ENCODE data around the gene MTREX. TPM values are rescaled to one million over a fixed set of nuclear protein-coding genes. Genes with fewer than 3 reads are reported as not detected.

MTREX gene
- total and polyA plus RNA-seq, 7 experiments from 2014 or later = 29.6 to 83.7 (median 64.1) TPM

- DNase-seq (no peak), ATAC-seq (no peak)
- intact Hi-C loops (cut with micrococcal nuclease) = no loop called here
- Histone ChIP-seq H3K27ac (ENCODE audit: low read depth, low read length) (no peak overlapping the region), H3K9me3 (ENCODE audit: control insufficient read depth in 2 of 3, low read length in 3 of 3) (no peaks in the 10 kb centered on the region), H3K4me3 (ENCODE audit: low read length) (no peak overlapping the region), H3K36me3 (ENCODE audit: control insufficient read depth in 2 of 3, insufficient read depth in 3 of 3, low read length in 3 of 3) (peaks cover 7 to 57% (median 29%) of the 10 kb centered on the region in 3 experiments), H3K27me3 (ENCODE audit: control insufficient read depth in 2 of 2, insufficient read depth in 2 of 2, low read length in 2 of 2) (no peaks in the 10 kb centered on the region), H3K4me1 (ENCODE audit: control insufficient read depth in 2 of 2, insufficient read depth in 2 of 2, low read length in 2 of 2) (no peaks in the 10 kb centered on the region)
- no peak overlapping the region for H3K27ac Mint-ChIP-seq
- peaks cover 0 to 2% (median 0%) of the 10 kb centered on the region in 11 donors for H3K9me3 Mint-ChIP-seq
- CTCF ChIA-PET = no interaction called here
- H3K4me3 Mint-ChIP-seq = no peak overlapping the region
- H3K27me3 Mint-ChIP-seq = no peaks in the 10 kb centered on the region
- no peaks in the 10 kb centered on the region for H3K4me1 Mint-ChIP-seq
- POLR2A ChIA-PET = no interaction called here
- H3K36me3 Mint-ChIP-seq = peaks cover 26 to 73% (median 50%) of the 10 kb centered on the region in 5 donors
These were observed 16.8 kb upstream of the MTREX start for GRCh38 chr5:55290991-55291390.

GRCh38 chr5:55294935-55295334, 12.9 kb upstream of the MTREX start:
- Histone ChIP-seq H3K4me3 (ENCODE audit: low read length) (no peak overlapping the region), H3K36me3 (ENCODE audit: control insufficient read depth in 2 of 3, insufficient read depth in 3 of 3, low read length in 3 of 3) (peaks cover 3 to 46% (median 18%) of the 10 kb centered on the region in 3 experiments), H3K27ac (ENCODE audit: low read depth, low read length) (no peak overlapping the region), H3K27me3 (ENCODE audit: control insufficient read depth in 2 of 2, insufficient read depth in 2 of 2, low read length in 2 of 2) (no peaks in the 10 kb centered on the region), H3K4me1 (ENCODE audit: control insufficient read depth in 2 of 2, insufficient read depth in 2 of 2, low read length in 2 of 2) (no peaks in the 10 kb centered on the region), H3K9me3 (ENCODE audit: control insufficient read depth in 2 of 3, low read length in 3 of 3) (no peaks in the 10 kb centered on the region)
- DNase-seq = no peak
- no peak for ATAC-seq
- intact Hi-C loops (cut with micrococcal nuclease) = no loop called here
- Mint-ChIP-seq H3K4me3 (no peak overlapping the region), H3K27me3 (no peaks in the 10 kb centered on the region), H3K27ac (peak overlapping the region in 1 of 9 donors; percentile 17), H3K9me3 (peaks cover 0 to 2% (median 0%) of the 10 kb centered on the region in 11 donors), H3K36me3 (peaks cover 18 to 73% (median 49%) of the 10 kb centered on the region in 5 donors), H3K4me1 (peaks cover 0 to 7% (median 5%) of the 10 kb centered on the region in 7 donors)
- ChIA-PET CTCF (interaction anchor here (0.7 kb wide), 1 partner anchor 21 kb away, joined by 3 read pairs; no protein-coding TSS in a partner anchor), POLR2A (no interaction called here)

GRCh38 chr5:55300890-55301289, 6.9 kb upstream of the MTREX start:
- H3K9me3 Mint-ChIP-seq = peaks cover 0 to 3% (median 0%) of the 10 kb centered on the region in 11 donors
- Histone ChIP-seq H3K27me3 (ENCODE audit: control insufficient read depth in 2 of 2, insufficient read depth in 2 of 2, low read length in 2 of 2) (no peaks in the 10 kb centered on the region), H3K36me3 (ENCODE audit: control insufficient read depth in 2 of 3, insufficient read depth in 3 of 3, low read length in 3 of 3) (peaks cover 0 to 14% (median 4%) of the 10 kb centered on the region in 3 experiments), H3K4me1 (ENCODE audit: control insufficient read depth in 2 of 2, insufficient read depth in 2 of 2, low read length in 2 of 2) (peaks cover under 1 to 11% of the 10 kb centered on the region in 2 donors), H3K4me3 (ENCODE audit: low read length) (no peak overlapping the region), H3K9me3 (ENCODE audit: control insufficient read depth in 2 of 3, low read length in 3 of 3) (no peaks in the 10 kb centered on the region), H3K27ac (ENCODE audit: low read depth, low read length) (no peak overlapping the region)
- H3K27ac Mint-ChIP-seq = no peak overlapping the region
- peaks cover 0 to 33% (median 28%) of the 10 kb centered on the region in 5 donors for H3K36me3 Mint-ChIP-seq
- intact Hi-C loops (cut with micrococcal nuclease) = no loop called here
- H3K27me3 Mint-ChIP-seq = no peaks in the 10 kb centered on the region
- DNase-seq (no peak), ATAC-seq (no peak)
- H3K4me1 Mint-ChIP-seq = peaks cover 5 to 27% (median 21%) of the 10 kb centered on the region in 7 donors
- POLR2A ChIA-PET = interaction anchor here (1.1 kb wide), 1 partner anchor 14 kb away, joined by 5 read pairs; no protein-coding TSS in a partner anchor
- CTCF ChIA-PET = no interaction called here
- no peak overlapping the region for H3K4me3 Mint-ChIP-seq

- H3K27ac Mint-ChIP-seq = peak overlapping the region in 1 of 9 donors; percentile 21
- ATAC-seq = no peak
These were observed 4.5 kb upstream of the MTREX start for GRCh38 chr5:55303238-55303690.

GRCh38 chr5:55304584-55304983, 3.2 kb upstream of the MTREX start:
- no peak for DNase-seq
- intact Hi-C loops (cut with micrococcal nuclease) = no loop called here
- no peak overlapping the region for H3K27ac ChIP-seq (ENCODE audit: low read depth, low read length)
- no peak overlapping the region for H3K4me3 ChIP-seq (ENCODE audit: low read length)
- no peaks in the 10 kb centered on the region for H3K9me3 ChIP-seq (ENCODE audit: control insufficient read depth in 2 of 3, low read length in 3 of 3)
- ChIA-PET POLR2A (no interaction called here), CTCF (interaction anchor here (0.6 kb wide), 1 partner anchor 122 kb away, joined by 6 read pairs; no protein-coding TSS in a partner anchor)
- no peak overlapping the region for H3K27ac Mint-ChIP-seq
- H3K27me3 ChIP-seq (ENCODE audit: control insufficient read depth in 2 of 2, insufficient read depth in 2 of 2, low read length in 2 of 2) = no peaks in the 10 kb centered on the region
- peaks cover 0 to 21% (median 15%) of the 10 kb centered on the region in 5 donors for H3K36me3 Mint-ChIP-seq
- peaks cover 0 to 8% (median 4%) of the 10 kb centered on the region in 3 experiments for H3K36me3 ChIP-seq (ENCODE audit: control insufficient read depth in 2 of 3, insufficient read depth in 3 of 3, low read length in 3 of 3)
- H3K4me1 ChIP-seq (ENCODE audit: control insufficient read depth in 2 of 2, insufficient read depth in 2 of 2, low read length in 2 of 2) = peaks cover 22 to 28% of the 10 kb centered on the region in 2 donors
- no peaks in the 10 kb centered on the region for H3K27me3 Mint-ChIP-seq
- peaks cover 5 to 23% (median 18%) of the 10 kb centered on the region in 7 donors for H3K4me1 Mint-ChIP-seq
- H3K4me3 Mint-ChIP-seq = peak overlapping the region in 1 of 10 donors; percentile 21
- no peak for ATAC-seq
- peaks cover 0 to 3% (median 0%) of the 10 kb centered on the region in 11 donors for H3K9me3 Mint-ChIP-seq

More at GRCh38 chr5:55303238-55303690, 4.5 kb upstream of the MTREX start:
- CTCF ChIA-PET = interaction anchor here (0.5 kb wide), 1 partner anchor 66 kb away, joined by 4 read pairs; no protein-coding TSS in a partner anchor
- peaks cover 5 to 27% (median 21%) of the 10 kb centered on the region in 7 donors for H3K4me1 Mint-ChIP-seq
- peaks cover 0 to 3% (median 0%) of the 10 kb centered on the region in 11 donors for H3K9me3 Mint-ChIP-seq
- H3K27me3 Mint-ChIP-seq = no peaks in the 10 kb centered on the region
- H3K27ac ChIP-seq (ENCODE audit: low read depth, low read length) = no peak overlapping the region
- POLR2A ChIA-PET = interaction anchor here (0.8 kb wide), 1 partner anchor 13 kb away, joined by 3 read pairs; no protein-coding TSS in a partner anchor
- DNase-seq = no peak
- H3K36me3 ChIP-seq (ENCODE audit: control insufficient read depth in 2 of 3, insufficient read depth in 3 of 3, low read length in 3 of 3) = peaks cover 0 to 8% (median 4%) of the 10 kb centered on the region in 3 experiments
- peaks cover 12 to 20% of the 10 kb centered on the region in 2 donors for H3K4me1 ChIP-seq (ENCODE audit: control insufficient read depth in 2 of 2, insufficient read depth in 2 of 2, low read length in 2 of 2)
- peaks cover 0 to 26% (median 18%) of the 10 kb centered on the region in 5 donors for H3K36me3 Mint-ChIP-seq
- no peak overlapping the region for H3K4me3 ChIP-seq (ENCODE audit: low read length)
- no peaks in the 10 kb centered on the region for H3K27me3 ChIP-seq (ENCODE audit: control insufficient read depth in 2 of 2, insufficient read depth in 2 of 2, low read length in 2 of 2)
- intact Hi-C loops (cut with micrococcal nuclease) = no loop called here
- no peaks in the 10 kb centered on the region for H3K9me3 ChIP-seq (ENCODE audit: control insufficient read depth in 2 of 3, low read length in 3 of 3)
- peak overlapping the region in 3 of 10 donors; percentile 6 to 19 (median 14) for H3K4me3 Mint-ChIP-seq

- H3K4me3 ChIP-seq (ENCODE audit: low read length) = no peak overlapping the region
- H3K36me3 ChIP-seq (ENCODE audit: control insufficient read depth in 2 of 3, insufficient read depth in 3 of 3, low read length in 3 of 3) = peaks cover 0 to 8% (median 4%) of the 10 kb centered on the region in 3 experiments
- H3K27me3 ChIP-seq (ENCODE audit: control insufficient read depth in 2 of 2, insufficient read depth in 2 of 2, low read length in 2 of 2) = no peaks in the 10 kb centered on the region
- H3K4me1 Mint-ChIP-seq = peaks cover 5 to 23% (median 17%) of the 10 kb centered on the region in 7 donors
- no peaks in the 10 kb centered on the region for H3K27me3 Mint-ChIP-seq
- no peak overlapping the region for H3K27ac Mint-ChIP-seq
- H3K9me3 ChIP-seq (ENCODE audit: control insufficient read depth in 2 of 3, low read length in 3 of 3) = no peaks in the 10 kb centered on the region
- peaks cover 0 to 19% (median 14%) of the 10 kb centered on the region in 5 donors for H3K36me3 Mint-ChIP-seq
- CTCF ChIA-PET = no interaction called here
- POLR2A ChIA-PET = no interaction called here
- H3K27ac ChIP-seq (ENCODE audit: low read depth, low read length) = no peak overlapping the region
- peaks cover 0 to 3% (median 0%) of the 10 kb centered on the region in 11 donors for H3K9me3 Mint-ChIP-seq
- ATAC-seq (no peak), DNase-seq (no peak)
- intact Hi-C loops (cut with micrococcal nuclease) = loop anchor here (5.0 kb wide), 4 partner anchors 78 to 993 kb away; partner anchors contain the start of genes ARL15 (in 1 of the 2), MCIDAS (in 1 of the 2) and SNX18 (in 1 of the 2)
- peaks cover 27 to 32% of the 10 kb centered on the region in 2 donors for H3K4me1 ChIP-seq (ENCODE audit: control insufficient read depth in 2 of 2, insufficient read depth in 2 of 2, low read length in 2 of 2)
- no peak overlapping the region for H3K4me3 Mint-ChIP-seq
These were observed 2.4 kb upstream of the MTREX start for GRCh38 chr5:55305345-55305744.

All from naive thymus-derived CD4-positive, alpha-beta T cell (primary cell).